Measurements from ENCODE around the gene EXOSC2. TPM values are rescaled to one million over a fixed set of nuclear protein-coding genes. Genes with fewer than 3 reads are reported as not detected.
A peak's percentile ranks its signal among the peaks of the same experiment; 100 is the strongest.

The EXOSC2 gene
- total and polyA plus RNA-seq, 2 of the 13 experiments (the other 11 are each of a cell fraction or from before 2014, with no cell fraction given) = 27.5 to 63.8 TPM

GRCh38 chr9:130712564-130713285 is 19.1 kb downstream of the EXOSC2 start (continued):
- no peak for TF ChIP-seq ZNF616 (CRISPR knock-in tag; IDR thresholded peaks at IDR 0.05; ENCODE audit: low read depth)
- no peak for TF ChIP-seq ZFP36L1 (CRISPR knock-in tag; IDR thresholded peaks at IDR 0.05)
- no peak; the same call in 1 of the 2 replicates for TF ChIP-seq SPEN (CRISPR knock-in tag; IDR thresholded peaks at IDR 0.05; ENCODE audit: low read depth)
- TF ChIP-seq ZBTB10 (CRISPR knock-in tag; IDR thresholded peaks at IDR 0.05; ENCODE audit: borderline replicate concordance) = no peak; the same call in 1 of the 2 replicates
- no peak; the same call in 1 of the 2 replicates for TF ChIP-seq ZBTB21 (CRISPR knock-in tag; IDR thresholded peaks at IDR 0.05)
- TF ChIP-seq ZNF883 (CRISPR knock-in tag; IDR thresholded peaks at IDR 0.05; ENCODE audit: not compliant biosample characterization) = peak; percentile 80
- no peak for TF ChIP-seq ATF7-NPFF (CRISPR knock-in tag; IDR thresholded peaks at IDR 0.05; ENCODE audit: low read depth)
- TF ChIP-seq FOXM1 (CRISPR knock-in tag; IDR thresholded peaks at IDR 0.05) = no peak
- 0 out of 2 replicates have a peak, but pooled peaks have one; percentile 3 for TF ChIP-seq ZNF609 (CRISPR knock-in tag; IDR thresholded peaks at IDR 0.05; ENCODE audit: borderline replicate concordance)
- no peak for TF ChIP-seq ADNP (CRISPR knock-in tag; IDR thresholded peaks at IDR 0.05)
- no peak for TF ChIP-seq NFKB2 (CRISPR knock-in tag; IDR thresholded peaks at IDR 0.05; ENCODE audit: borderline replicate concordance)
- no peak for TF ChIP-seq ZNF564 (CRISPR knock-in tag; IDR thresholded peaks at IDR 0.05)
- TF ChIP-seq NPAS2 (CRISPR knock-in tag; IDR thresholded peaks at IDR 0.05; ENCODE audit: borderline replicate concordance) = no peak
- no peak for TF ChIP-seq MZF1 (CRISPR knock-in tag; IDR thresholded peaks at IDR 0.05; ENCODE audit: borderline replicate concordance)
- TF ChIP-seq ZNF230 (CRISPR knock-in tag; IDR thresholded peaks at IDR 0.05) = peak; percentile 70; the same call in 1 of the 2 replicates
- TF ChIP-seq ZNF317 (CRISPR knock-in tag; IDR thresholded peaks at IDR 0.05) = peak; percentile 58; the same call in 1 of the 2 replicates
- TF ChIP-seq HNRNPUL1 (IDR thresholded peaks at IDR 0.05; ENCODE audit: low read depth, low read length) = no peak
- no peak for TF ChIP-seq KLF9 (CRISPR knock-in tag; IDR thresholded peaks at IDR 0.05; ENCODE audit: low read depth)
